Measurements from ENCODE around the gene TINAG. TPM values are rescaled to one million over a fixed set of nuclear protein-coding genes. Genes with fewer than 3 reads are reported as not detected.

TINAG gene
- polyA plus RNA-seq, 4 donors: 13.4 to 31.6 (median 18.5) TPM

DNA sequence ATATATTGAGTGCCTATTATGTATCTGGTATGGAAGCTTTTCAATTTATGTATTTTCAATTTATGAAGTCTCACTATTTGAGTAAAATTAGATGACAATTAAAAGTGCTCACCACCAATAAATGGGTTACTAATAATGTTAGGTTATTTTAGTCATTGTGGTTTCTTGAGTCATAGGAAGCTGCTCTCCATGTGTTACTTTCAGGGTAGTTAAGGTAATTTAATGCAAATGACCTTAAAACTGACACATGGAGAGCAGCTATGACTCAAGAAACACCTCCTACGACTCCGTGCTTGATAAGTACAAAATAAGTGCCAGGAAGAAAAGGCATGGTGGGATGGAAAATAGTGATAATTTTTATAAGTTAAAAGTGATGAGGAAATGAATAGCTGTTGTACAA lies 16.5 kb upstream of the TINAG start:
- FAIRE-seq (no peak), DNase-seq (no peak)
- no peaks in the 10 kb centered on the region for H3K4me1 ChIP-seq (ENCODE audit: control insufficient read depth in 3 of 3, insufficient read depth in 2 of 3, low read depth in 1 of 3, low read length in 2 of 3)
- H3K27ac ChIP-seq (ENCODE audit: low read depth in 1 of 3, low read length in 2 of 3): no peak overlapping the region
- H3K27me3 ChIP-seq (ENCODE audit: control insufficient read depth in 3 of 3, insufficient read depth in 3 of 3, low read length in 3 of 3): no peaks in the 10 kb centered on the region
- WGBS, 3 donors: 62 to 83% (median 71%) methylated on average over 2 of the region's 2 CpGs
- H3K4me3 ChIP-seq (ENCODE audit: low read depth in 1 of 3, low read length in 3 of 3): no peak overlapping the region
- H3K36me3 ChIP-seq (ENCODE audit: control insufficient read depth in 3 of 3, insufficient read depth in 2 of 3, low read depth in 1 of 3, low read length in 3 of 3): no peaks in the 10 kb centered on the region
- H3K9me3 ChIP-seq (ENCODE audit: control insufficient read depth in 2 of 2, insufficient read depth in 1 of 2, low read depth in 1 of 2, low read length in 1 of 2): no peaks in the 10 kb centered on the region

DNA sequence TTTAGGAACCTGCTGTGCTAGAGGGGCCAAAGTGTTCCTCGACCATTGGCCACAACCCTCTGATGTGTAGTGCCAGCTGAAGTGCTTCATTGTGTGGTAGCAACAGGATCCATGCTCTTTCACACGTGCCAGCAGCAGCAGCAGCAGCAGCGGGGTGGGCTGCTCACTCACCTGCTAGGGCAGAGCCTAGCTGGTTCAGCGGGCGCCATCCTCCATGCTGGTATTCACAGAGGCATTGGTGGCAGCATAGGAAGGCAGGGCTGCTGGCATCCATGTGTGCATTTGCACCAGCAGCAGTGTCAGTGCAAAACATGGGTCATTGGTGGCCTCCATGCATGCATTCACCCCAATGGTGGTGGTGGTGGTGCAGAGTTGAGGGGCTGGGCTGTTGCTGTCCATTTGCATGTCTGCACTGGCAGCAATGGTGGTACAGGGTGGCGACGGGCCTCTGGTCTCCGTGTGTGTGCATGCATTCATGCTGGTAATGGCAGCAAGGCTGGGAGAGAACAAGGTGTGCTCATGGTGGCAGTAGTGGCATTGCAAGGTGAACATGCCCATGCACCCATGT lies 13.2 kb upstream of the TINAG start:
- 86 to 93% (median 90%) methylated on average over 8 of the region's 8 CpGs for WGBS, 3 donors
- Histone ChIP-seq H3K27me3 (ENCODE audit: control insufficient read depth in 3 of 3, insufficient read depth in 3 of 3, low read length in 3 of 3) (no peaks in the 10 kb centered on the region), H3K27ac (ENCODE audit: low read depth in 1 of 3, low read length in 2 of 3) (no peak overlapping the region), H3K4me1 (ENCODE audit: control insufficient read depth in 3 of 3, insufficient read depth in 2 of 3, low read depth in 1 of 3, low read length in 2 of 3) (no peaks in the 10 kb centered on the region), H3K36me3 (ENCODE audit: control insufficient read depth in 3 of 3, insufficient read depth in 2 of 3, low read depth in 1 of 3, low read length in 3 of 3) (no peaks in the 10 kb centered on the region), H3K9me3 (ENCODE audit: control insufficient read depth in 2 of 2, insufficient read depth in 1 of 2, low read depth in 1 of 2, low read length in 1 of 2) (no peaks in the 10 kb centered on the region), H3K4me3 (ENCODE audit: low read depth in 1 of 3, low read length in 3 of 3) (no peak overlapping the region)
- no peak for DNase-seq
- no peak for FAIRE-seq

DNA sequence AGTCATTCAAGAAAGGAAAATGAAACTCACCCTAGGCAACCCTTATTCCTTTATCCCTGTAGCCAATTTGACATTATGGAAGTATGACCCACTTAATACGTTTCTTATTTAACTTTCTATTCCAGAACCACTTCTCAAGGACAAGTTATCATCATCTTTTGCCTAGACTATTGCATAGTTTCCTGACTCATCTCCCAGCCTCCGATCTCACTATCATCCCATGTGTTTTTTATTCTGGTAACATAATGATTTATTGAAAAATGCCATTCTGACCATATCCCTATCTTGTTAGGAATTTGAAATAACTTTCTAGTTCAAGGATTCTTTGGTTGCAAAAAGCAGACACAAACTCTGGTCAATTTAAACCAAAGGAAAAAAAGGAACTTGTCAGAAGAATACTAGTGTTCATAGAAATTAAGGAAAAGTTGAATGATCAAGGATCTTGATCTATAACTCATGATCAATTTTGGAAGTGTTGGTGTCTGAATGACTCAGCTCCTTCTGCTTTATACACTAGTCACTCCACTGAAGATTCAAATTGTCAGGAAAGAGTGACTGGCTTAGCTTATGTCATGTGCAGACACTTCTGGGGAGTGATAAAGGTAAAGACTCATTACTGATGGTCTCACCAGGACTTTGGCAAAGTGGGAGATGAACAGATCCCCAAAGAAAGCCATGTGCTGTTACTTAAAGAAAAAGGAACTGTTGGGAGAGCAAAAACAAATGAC lies 8.5 kb upstream of the TINAG start:
- Histone ChIP-seq H3K27me3 (ENCODE audit: control insufficient read depth in 3 of 3, insufficient read depth in 3 of 3, low read length in 3 of 3) (no peaks in the 10 kb centered on the region), H3K4me1 (ENCODE audit: control insufficient read depth in 3 of 3, insufficient read depth in 2 of 3, low read depth in 1 of 3, low read length in 2 of 3) (no peaks in the 10 kb centered on the region), H3K36me3 (ENCODE audit: control insufficient read depth in 3 of 3, insufficient read depth in 2 of 3, low read depth in 1 of 3, low read length in 3 of 3) (no peaks in the 10 kb centered on the region), H3K9me3 (ENCODE audit: control insufficient read depth in 2 of 2, insufficient read depth in 1 of 2, low read depth in 1 of 2, low read length in 1 of 2) (no peaks in the 10 kb centered on the region), H3K4me3 (ENCODE audit: low read depth in 1 of 3, low read length in 3 of 3) (no peak overlapping the region), H3K27ac (ENCODE audit: low read depth in 1 of 3, low read length in 2 of 3) (no peak overlapping the region)
- no peak for FAIRE-seq
- WGBS, 3 donors: 78 to 89% (median 86%) methylated on average over 2 of the region's 2 CpGs
- no peak for DNase-seq

DNA sequence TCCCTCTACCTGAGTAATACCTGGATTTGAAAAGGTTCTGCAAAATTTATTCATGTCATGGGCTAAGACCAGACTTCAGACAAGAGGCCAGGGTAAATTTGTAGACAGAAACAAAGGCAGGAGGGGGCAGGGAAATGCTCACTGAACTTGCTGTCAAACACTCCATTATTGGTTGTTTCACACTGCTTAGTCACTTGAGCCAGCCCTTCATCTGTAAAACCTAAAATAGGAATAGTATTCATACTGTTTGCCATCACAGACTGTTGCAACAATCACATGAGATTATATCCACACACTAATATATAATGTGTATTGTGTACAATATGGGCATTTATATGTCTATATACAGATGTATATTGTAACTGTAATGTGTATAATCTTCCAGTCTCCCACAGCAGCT lies 6.5 kb upstream of the TINAG start:
- Histone ChIP-seq H3K27ac (ENCODE audit: low read depth in 1 of 3, low read length in 2 of 3) (no peak overlapping the region), H3K4me1 (ENCODE audit: control insufficient read depth in 3 of 3, insufficient read depth in 2 of 3, low read depth in 1 of 3, low read length in 2 of 3) (peaks cover 0 to under 1% (median 0%) of the 10 kb centered on the region in 3 donors), H3K27me3 (ENCODE audit: control insufficient read depth in 3 of 3, insufficient read depth in 3 of 3, low read length in 3 of 3) (no peaks in the 10 kb centered on the region), H3K4me3 (ENCODE audit: low read depth in 1 of 3, low read length in 3 of 3) (no peak overlapping the region), H3K36me3 (ENCODE audit: control insufficient read depth in 3 of 3, insufficient read depth in 2 of 3, low read depth in 1 of 3, low read length in 3 of 3) (no peaks in the 10 kb centered on the region), H3K9me3 (ENCODE audit: control insufficient read depth in 2 of 2, insufficient read depth in 1 of 2, low read depth in 1 of 2, low read length in 1 of 2) (no peaks in the 10 kb centered on the region)
- FAIRE-seq (no peak), DNase-seq (no peak)

DNA sequence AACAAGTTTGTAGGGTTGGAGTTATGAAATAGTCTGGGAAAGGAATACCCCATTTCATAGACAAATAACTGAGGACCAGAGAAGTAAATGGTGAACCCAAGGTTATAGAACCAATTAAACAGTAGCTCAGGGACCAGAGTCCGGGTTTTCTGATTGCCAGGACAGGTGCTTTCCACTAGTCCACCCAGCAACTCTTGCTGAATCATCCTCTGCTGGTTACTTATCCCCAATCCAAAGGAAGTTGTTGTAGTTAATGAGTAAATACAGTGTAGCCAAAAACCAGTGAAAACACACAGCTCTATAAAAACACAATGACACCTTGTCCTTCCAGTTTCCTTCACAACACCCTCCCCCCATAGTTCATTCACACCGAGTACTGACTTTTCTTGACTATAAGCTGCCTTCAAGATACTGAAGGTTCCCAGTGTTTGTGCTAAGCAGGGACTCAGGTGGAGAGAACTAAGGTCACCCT lies 766 bp upstream of the TINAG start:
- H3K9me3 ChIP-seq (ENCODE audit: control insufficient read depth in 2 of 2, insufficient read depth in 1 of 2, low read depth in 1 of 2, low read length in 1 of 2): no peaks in the 10 kb centered on the region
- WGBS, 3 donors: 19 to 52% (median 23%) methylated on average over 2 of the region's 2 CpGs
- H3K27me3 ChIP-seq (ENCODE audit: control insufficient read depth in 3 of 3, insufficient read depth in 3 of 3, low read length in 3 of 3): no peaks in the 10 kb centered on the region
- H3K27ac ChIP-seq (ENCODE audit: low read depth in 1 of 3, low read length in 2 of 3): peak overlapping the region; percentile 28 to 83 (median 77)
- H3K4me1 ChIP-seq (ENCODE audit: control insufficient read depth in 3 of 3, insufficient read depth in 2 of 3, low read depth in 1 of 3, low read length in 2 of 3): peaks cover 0 to 5% (median 0%) of the 10 kb centered on the region in 3 donors
- no peaks in the 10 kb centered on the region for H3K36me3 ChIP-seq (ENCODE audit: control insufficient read depth in 3 of 3, insufficient read depth in 2 of 3, low read depth in 1 of 3, low read length in 3 of 3)
- peak overlapping the region in 1 of 3 donors; percentile 56 for H3K4me3 ChIP-seq (ENCODE audit: low read depth in 1 of 3, low read length in 3 of 3)
- DNase-seq: peak; percentile 88
- no peak for FAIRE-seq

DNA sequence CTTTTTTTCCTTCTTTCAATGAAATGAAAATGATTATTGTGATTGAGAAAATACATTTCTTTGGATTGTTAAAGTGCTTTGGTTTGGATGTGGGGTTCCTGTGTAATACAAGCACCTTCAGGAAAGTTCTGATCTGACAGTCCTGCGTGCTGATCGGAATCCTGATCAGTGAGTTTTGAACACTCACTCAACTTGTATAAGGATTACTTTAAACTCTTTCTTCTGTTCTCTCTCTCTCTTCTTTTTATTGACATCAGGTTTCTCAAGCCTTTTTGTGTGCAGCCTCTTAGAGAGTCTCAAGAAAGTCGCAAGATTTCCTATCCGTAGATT lies 710 bp downstream of the TINAG start:
- no peaks in the 10 kb centered on the region for H3K36me3 ChIP-seq (ENCODE audit: control insufficient read depth in 3 of 3, insufficient read depth in 2 of 3, low read depth in 1 of 3, low read length in 3 of 3)
- no peak for DNase-seq
- peaks cover 0 to 5% (median 0%) of the 10 kb centered on the region in 3 donors for H3K4me1 ChIP-seq (ENCODE audit: control insufficient read depth in 3 of 3, insufficient read depth in 2 of 3, low read depth in 1 of 3, low read length in 2 of 3)
- H3K4me3 ChIP-seq (ENCODE audit: low read depth in 1 of 3, low read length in 3 of 3): peak overlapping the region in 2 of 3 donors; percentile 56
- H3K9me3 ChIP-seq (ENCODE audit: control insufficient read depth in 2 of 2, insufficient read depth in 1 of 2, low read depth in 1 of 2, low read length in 1 of 2): no peaks in the 10 kb centered on the region
- H3K27ac ChIP-seq (ENCODE audit: low read depth in 1 of 3, low read length in 2 of 3): peak overlapping the region in 2 of 3 donors; percentile 52 to 77
- no peaks in the 10 kb centered on the region for H3K27me3 ChIP-seq (ENCODE audit: control insufficient read depth in 3 of 3, insufficient read depth in 3 of 3, low read length in 3 of 3)
- FAIRE-seq: no peak
- WGBS, 3 donors: 32 to 73% (median 46%) methylated on average over 4 of the region's 4 CpGs

DNA sequence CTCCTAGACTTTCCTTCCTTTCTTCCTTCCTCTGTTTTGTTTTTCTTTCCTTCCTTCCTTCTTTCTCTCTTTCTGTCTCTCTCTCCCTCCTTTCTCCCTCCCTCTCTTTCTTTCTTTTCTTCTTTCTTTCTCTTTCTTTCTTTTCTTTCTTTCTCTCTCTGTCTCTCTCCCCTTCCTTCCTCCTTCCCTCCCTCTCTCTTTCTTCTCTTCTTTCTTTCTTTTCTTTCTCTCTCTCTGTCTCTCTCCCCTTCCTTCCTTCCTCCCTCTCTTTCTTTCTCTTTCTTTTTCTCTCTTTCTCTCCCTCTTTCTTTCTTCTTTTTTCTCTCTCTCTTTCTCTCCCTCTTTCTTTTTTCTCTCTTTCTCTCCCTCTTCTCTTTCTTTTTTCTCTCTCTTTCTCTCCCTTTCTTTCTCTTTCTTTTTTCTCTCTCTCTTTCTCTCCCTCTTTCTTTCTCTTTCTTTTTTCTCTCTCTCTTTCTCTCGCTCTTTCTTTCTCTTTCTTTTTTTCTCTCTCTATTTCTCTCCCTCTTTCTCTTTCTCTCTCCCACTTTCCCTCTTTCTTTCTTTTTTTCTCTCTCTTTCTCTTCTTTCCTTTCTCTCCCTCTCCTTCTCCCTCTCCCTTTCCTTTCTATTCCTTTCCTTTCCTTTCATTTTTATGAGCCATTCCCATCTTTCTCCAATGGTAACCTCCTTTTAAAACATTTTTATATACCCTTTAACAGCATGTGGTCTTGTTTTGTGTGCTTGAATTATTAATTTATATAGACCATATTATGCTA lies 2.3 kb downstream of the TINAG start:
- Histone ChIP-seq H3K4me3 (ENCODE audit: low read depth in 1 of 3, low read length in 3 of 3) (peak overlapping the region in 2 of 3 donors; percentile 56), H3K4me1 (ENCODE audit: control insufficient read depth in 3 of 3, insufficient read depth in 2 of 3, low read depth in 1 of 3, low read length in 2 of 3) (peaks cover 0 to 5% (median 0%) of the 10 kb centered on the region in 3 donors), H3K9me3 (ENCODE audit: control insufficient read depth in 2 of 2, insufficient read depth in 1 of 2, low read depth in 1 of 2, low read length in 1 of 2) (no peaks in the 10 kb centered on the region), H3K27ac (ENCODE audit: low read depth in 1 of 3, low read length in 2 of 3) (peak overlapping the region in 1 of 3 donors; percentile 20), H3K36me3 (ENCODE audit: control insufficient read depth in 3 of 3, insufficient read depth in 2 of 3, low read depth in 1 of 3, low read length in 3 of 3) (no peaks in the 10 kb centered on the region), H3K27me3 (ENCODE audit: control insufficient read depth in 3 of 3, insufficient read depth in 3 of 3, low read length in 3 of 3) (no peaks in the 10 kb centered on the region)
- WGBS, 3 donors: 73 to 88% (median 79%) methylated on average over 1 of the region's 1 CpG
- DNase-seq (no peak), FAIRE-seq (no peak)

DNA sequence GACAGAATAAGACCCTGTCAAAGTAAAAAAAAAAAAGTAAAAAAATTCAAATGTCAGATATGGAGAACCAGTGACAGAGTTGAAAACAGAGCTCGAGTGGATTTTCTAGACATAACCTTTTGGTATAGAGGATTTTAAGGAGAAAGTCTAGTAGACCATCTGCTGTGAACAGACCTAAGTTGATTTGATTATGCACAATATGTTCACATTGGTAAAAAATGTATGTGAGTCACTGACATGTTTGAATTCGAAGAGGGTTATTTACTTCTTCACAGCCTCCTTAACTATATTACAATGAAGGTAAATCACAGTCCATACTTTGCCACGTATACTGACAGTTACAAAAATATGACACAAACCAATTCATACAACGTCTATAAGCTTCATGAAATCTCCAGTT lies 7.4 kb downstream of the TINAG start:
- H3K4me3 ChIP-seq (ENCODE audit: low read depth in 1 of 3, low read length in 3 of 3): no peak overlapping the region
- no peaks in the 10 kb centered on the region for H3K4me1 ChIP-seq (ENCODE audit: control insufficient read depth in 3 of 3, insufficient read depth in 2 of 3, low read depth in 1 of 3, low read length in 2 of 3)
- no peaks in the 10 kb centered on the region for H3K9me3 ChIP-seq (ENCODE audit: control insufficient read depth in 2 of 2, insufficient read depth in 1 of 2, low read depth in 1 of 2, low read length in 1 of 2)
- no peak overlapping the region for H3K27ac ChIP-seq (ENCODE audit: low read depth in 1 of 3, low read length in 2 of 3)
- 77 to 83% (median 80%) methylated on average over 4 of the region's 4 CpGs for WGBS, 3 donors
- H3K27me3 ChIP-seq (ENCODE audit: control insufficient read depth in 3 of 3, insufficient read depth in 3 of 3, low read length in 3 of 3): no peaks in the 10 kb centered on the region
- peaks cover 0 to 2% (median 0%) of the 10 kb centered on the region in 3 donors for H3K36me3 ChIP-seq (ENCODE audit: control insufficient read depth in 3 of 3, insufficient read depth in 2 of 3, low read depth in 1 of 3, low read length in 3 of 3)
- no peak for DNase-seq
- FAIRE-seq: no peak

Data from small intestine (tissue), 7 donors.